ENCODE measurements around the gene SCLY.

The SCLY gene

GRCh38 chr2:238099714-238100048 lies 38.9 kb downstream of the SCLY start:
- ATAC-seq, result no peak
- TF ChIP-seq ESRRG (CRISPR knock-in tag; IDR thresholded peaks at IDR 0.05) (no peak), ZC3H10 (CRISPR knock-in tag; IDR thresholded peaks at IDR 0.05) (no peak), CSRNP3 (CRISPR knock-in tag; IDR thresholded peaks at IDR 0.05) (no peak)

GRCh38 chr2:238100049-238100820 lies 39.4 kb downstream of the SCLY start, which contains the start of gene ESPNL:
Gene ESPNL, plus strand, starts transcription at chr2:238100340. Its CDS starts 80 bp downstream, at chr2:238100420.
- peak; percentile 38 for ATAC-seq
- TF ChIP-seq ZFP3 (CRISPR knock-in tag; IDR thresholded peaks at IDR 0.05) (no peak), TSHZ2 (CRISPR knock-in tag; IDR thresholded peaks at IDR 0.05) (no peak), ZNF70 (CRISPR knock-in tag; IDR thresholded peaks at IDR 0.05) (no peak), CSDC2 (CRISPR knock-in tag; IDR thresholded peaks at IDR 0.05) (no peak), POU6F1 (CRISPR knock-in tag; IDR thresholded peaks at IDR 0.05; ENCODE audit: borderline replicate concordance, low read depth) (no peak), PPARA (CRISPR knock-in tag; IDR thresholded peaks at IDR 0.05; ENCODE audit: borderline replicate concordance) (no peak), OSR1 (CRISPR knock-in tag; IDR thresholded peaks at IDR 0.05) (no peak), ZC3H10 (CRISPR knock-in tag; IDR thresholded peaks at IDR 0.05) (no peak), ZNF565 (CRISPR knock-in tag; conservative IDR thresholded peaks at IDR 0.05; ENCODE audit: low read depth) (no peak), ZNF8 (CRISPR knock-in tag; IDR thresholded peaks at IDR 0.05) (no peak), TOX (CRISPR knock-in tag; IDR thresholded peaks at IDR 0.05; ENCODE audit: borderline replicate concordance) (no peak), ISL1 (CRISPR knock-in tag; IDR thresholded peaks at IDR 0.05) (no peak), RARB (CRISPR knock-in tag; IDR thresholded peaks at IDR 0.05) (no peak), ARNTL (CRISPR knock-in tag; IDR thresholded peaks at IDR 0.05; ENCODE audit: borderline replicate concordance, low read depth) (no peak)

- no peak for TF ChIP-seq GLIS3 (CRISPR knock-in tag; IDR thresholded peaks at IDR 0.05)
- TF ChIP-seq ISL1 (CRISPR knock-in tag; IDR thresholded peaks at IDR 0.05), result no peak
- TF ChIP-seq POU6F1 (CRISPR knock-in tag; IDR thresholded peaks at IDR 0.05; ENCODE audit: borderline replicate concordance, low read depth), result no peak
- no peak for TF ChIP-seq CSRNP3 (CRISPR knock-in tag; IDR thresholded peaks at IDR 0.05)
- no peak for TF ChIP-seq ARNTL (CRISPR knock-in tag; IDR thresholded peaks at IDR 0.05; ENCODE audit: borderline replicate concordance, low read depth)
- no peak for TF ChIP-seq BACH2 (CRISPR knock-in tag; IDR thresholded peaks at IDR 0.05; ENCODE audit: borderline replicate concordance)
- TF ChIP-seq CSDC2 (CRISPR knock-in tag; IDR thresholded peaks at IDR 0.05), result no peak
- TF ChIP-seq OSR1 (CRISPR knock-in tag; IDR thresholded peaks at IDR 0.05), result no peak
- no peak for TF ChIP-seq SNAI2 (CRISPR knock-in tag; IDR thresholded peaks at IDR 0.05)
- TF ChIP-seq ZFP3 (CRISPR knock-in tag; IDR thresholded peaks at IDR 0.05), result no peak
- no peak for ATAC-seq
Observed at GRCh38 chr2:238100821-238101771, 40.3 kb downstream of the SCLY start.

Data from SK-N-SH treated with all-trans-retinoic acid at 6 μM for 48 hours (cell line).